Gastroesophageal sphincter (tissue), 3 donors: ENCODE measurements around the gene SLC25A13.

Source experiments
- CTCF ChIP-seq, 4 experiments: fragments of 200-600 bp in 2 of 4; fragments of 450-650 bp in 2 of 4; sonication (generic) in 1 of 4; IDR thresholded peaks; one replicate each; pipeline ENCODE4 v1.5.1; 2017 to 2019; ENCODE audit warnings: antibody characterized with exemption in 4 of 4, mild to moderate bottlenecking in 2 of 4, moderate library complexity in 2 of 4
- POLR2A ChIP-seq, 2 donors: fragments of 450-650 bp; IDR thresholded peaks; one replicate each; pipeline ENCODE4 v1.6.1; 2017; ENCODE audit warnings: antibody characterized with exemption in 2 of 2, mild to moderate bottlenecking in 2 of 2, moderate library complexity in 1 of 2

GRCh38 chr7:96243241-96243640, 78.7 kb downstream of the SLC25A13 start:
- TF ChIP-seq POLR2A (IDR thresholded peaks at IDR 0.05) (no peak), CTCF (IDR thresholded peaks at IDR 0.05) (no peak)
